Thyroid gland (tissue), 4 donors: ENCODE measurements around the gene DIS3L2. TPM values are rescaled to one million over a fixed set of nuclear protein-coding genes. Genes with fewer than 3 reads are reported as not detected.
A peak's percentile ranks its signal among the peaks of the same experiment; 100 is the strongest.

ENCODE experiments used
- DNase-seq, 2 donors: peaks; one replicate each; pipeline ENCODE4 v3.0.0-alpha.2; 2019
- H3K27ac ChIP-seq, 3 donors: fragments of 200-600 bp; sonication (generic); 1 replicate in 2 of 3; 2 replicates in 1 of 3; pipeline ENCODE4 v1.5.1; 2016 to 2019; ENCODE audit warnings: mild to moderate bottlenecking in 1 of 3, moderate library complexity in 1 of 3
- H3K27me3 ChIP-seq: fragments of 200-600 bp; sonication (generic); one replicate; pipeline ENCODE4 v1.5.1; 2019
- H3K36me3 ChIP-seq, 2 donors: fragments of 200-600 bp; sonication (generic); one replicate each; pipeline ENCODE4 v1.5.1; 2016 to 2019
- H3K4me1 ChIP-seq, 2 donors: fragments of 200-600 bp; sonication (generic); one replicate each; pipeline ENCODE4 v1.5.1; 2017 to 2019
- H3K4me3 ChIP-seq, 3 donors: fragments of 200-600 bp; sonication (generic); replicated peaks in 1 of 3; 1 replicate in 2 of 3; 2 replicates in 1 of 3; pipeline ENCODE4 v1.5.1; 2016; ENCODE audit warnings: mild to moderate bottlenecking in 1 of 3
- H3K9me3 ChIP-seq: fragments of 200-600 bp; sonication (generic); one replicate; pipeline ENCODE4 v1.5.1; 2017
- POLR2A ChIP-seq, 2 donors: fragments of 450-650 bp; IDR thresholded peaks; one replicate each; pipeline ENCODE4 v1.6.1; 2017; ENCODE audit warnings: antibody characterized with exemption in 2 of 2, mild to moderate bottlenecking in 2 of 2, moderate library complexity in 1 of 2
- WGBS, 2 donors: methylation state at CpG; one replicate each; pipeline ENCODE4 v1.1.5; 2017; 5-methylcytosine and 5-hydroxymethylcytosine counted together
- intact Hi-C: fragments of 100-400 bp; cut with DNase I; formaldehyde crosslinking; loops from one replicate; pipeline ENCODE4 v1.15.1; 2023
- total RNA-seq, 4 donors: library from RNA; depleted of rRNA; stranded (reverse); fragments of >200 nt; gene quantifications; one replicate each; pipeline ENCODE4 v1.2.3, GENCODE V29; 2016
- TF ChIP-seq, protein P1 (sequence below), 6 experiments: fragments of 200-600 bp in 3 of 6; fragments of 450-650 bp in 3 of 6; sonication (generic) in 3 of 6; IDR thresholded peaks; one replicate each; pipeline ENCODE4 v1.5.1; 2016 to 2019; ENCODE audit warnings: antibody characterized with exemption in 6 of 6, mild to moderate bottlenecking in 2 of 6, inconsistent platforms in 1 of 6, moderate library complexity in 1 of 6

The DIS3L2 gene
- total RNA-seq, 4 donors from 2014 or later = 42.2 to 68.7 (median 50.3) TPM

DNA sequence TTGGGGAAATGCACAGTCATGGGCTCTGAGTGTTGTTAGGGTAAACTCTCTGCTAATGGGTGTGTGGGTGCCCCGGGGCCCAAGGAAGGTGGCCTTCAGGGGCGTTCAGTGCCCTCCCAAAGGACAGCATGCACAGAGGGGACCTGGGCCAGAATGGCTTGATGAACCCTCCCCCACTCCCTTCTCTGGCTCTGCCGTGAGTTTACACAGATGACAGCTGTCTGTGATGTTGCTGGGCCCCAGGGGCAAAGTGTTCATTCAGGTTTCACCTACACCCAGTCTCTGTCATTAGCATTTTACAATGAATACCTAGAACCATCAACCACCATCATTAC lies 38.5 kb upstream of the DIS3L2 start:
- Histone ChIP-seq H3K4me3 (no peak overlapping the region), H3K36me3 (no peaks in the 10 kb centered on the region), H3K9me3 (no peaks in the 10 kb centered on the region), H3K4me1 (peaks cover 14 to 25% of the 10 kb centered on the region in 2 donors), H3K27me3 (no peaks in the 10 kb centered on the region), H3K27ac (no peak overlapping the region)
- 87 to 100% methylated on average over 2 to 3 of the region's 3 CpGs for WGBS, 2 donors
- intact Hi-C loops = loop anchor here (10.0 kb wide), 1 partner anchor 602 kb away; the partner anchor contains the start of genes CHRND and PRSS56
- TF ChIP-seq, protein P1, sequence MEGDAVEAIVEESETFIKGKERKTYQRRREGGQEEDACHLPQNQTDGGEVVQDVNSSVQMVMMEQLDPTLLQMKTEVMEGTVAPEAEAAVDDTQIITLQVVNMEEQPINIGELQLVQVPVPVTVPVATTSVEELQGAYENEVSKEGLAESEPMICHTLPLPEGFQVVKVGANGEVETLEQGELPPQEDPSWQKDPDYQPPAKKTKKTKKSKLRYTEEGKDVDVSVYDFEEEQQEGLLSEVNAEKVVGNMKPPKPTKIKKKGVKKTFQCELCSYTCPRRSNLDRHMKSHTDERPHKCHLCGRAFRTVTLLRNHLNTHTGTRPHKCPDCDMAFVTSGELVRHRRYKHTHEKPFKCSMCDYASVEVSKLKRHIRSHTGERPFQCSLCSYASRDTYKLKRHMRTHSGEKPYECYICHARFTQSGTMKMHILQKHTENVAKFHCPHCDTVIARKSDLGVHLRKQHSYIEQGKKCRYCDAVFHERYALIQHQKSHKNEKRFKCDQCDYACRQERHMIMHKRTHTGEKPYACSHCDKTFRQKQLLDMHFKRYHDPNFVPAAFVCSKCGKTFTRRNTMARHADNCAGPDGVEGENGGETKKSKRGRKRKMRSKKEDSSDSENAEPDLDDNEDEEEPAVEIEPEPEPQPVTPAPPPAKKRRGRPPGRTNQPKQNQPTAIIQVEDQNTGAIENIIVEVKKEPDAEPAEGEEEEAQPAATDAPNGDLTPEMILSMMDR (IDR thresholded peaks at IDR 0.05) = no peak
- no peak for TF ChIP-seq POLR2A (IDR thresholded peaks at IDR 0.05)
- no peak for DNase-seq

- Histone ChIP-seq H3K9me3 (no peaks in the 10 kb centered on the region), H3K27ac (no peak overlapping the region), H3K27me3 (no peaks in the 10 kb centered on the region), H3K4me3 (no peak overlapping the region), H3K4me1 (peaks cover 14 to 25% of the 10 kb centered on the region in 2 donors), H3K36me3 (no peaks in the 10 kb centered on the region)
- TF ChIP-seq, protein P1 (IDR thresholded peaks at IDR 0.05) = no peak
- no peak for TF ChIP-seq POLR2A (IDR thresholded peaks at IDR 0.05)
- 70% methylated on average over 24 of the region's 24 CpGs for WGBS, 2 donors
- intact Hi-C loops = loop anchor here (2.0 to 10.0 kb wide), 2 partner anchors 405 to 601 kb away; partner anchors contain the start of genes CHRND and PRSS56
- DNase-seq = no peak
These were observed 37.3 kb upstream of the DIS3L2 start for GRCh38 chr2:231923951-231924888.

GRCh38 chr2:231924889-231925275 lies 36.6 kb upstream of the DIS3L2 start:
- DNase-seq = no peak
- no peak for TF ChIP-seq POLR2A (IDR thresholded peaks at IDR 0.05)
- TF ChIP-seq, protein P1 (IDR thresholded peaks at IDR 0.05) = no peak
- H3K36me3 ChIP-seq = no peaks in the 10 kb centered on the region
- intact Hi-C loops = loop anchor here (2.0 to 10.0 kb wide), 4 partner anchors 73 to 600 kb away; partner anchors contain the start of genes CHRND and PRSS56
- H3K27ac ChIP-seq = no peak overlapping the region
- no peaks in the 10 kb centered on the region for H3K9me3 ChIP-seq
- peaks cover 14 to 25% of the 10 kb centered on the region in 2 donors for H3K4me1 ChIP-seq
- no peak overlapping the region for H3K4me3 ChIP-seq
- no peaks in the 10 kb centered on the region for H3K27me3 ChIP-seq
- 28 to 35% methylated on average over 8 of the region's 8 CpGs for WGBS, 2 donors

- Histone ChIP-seq H3K9me3 (no peaks in the 10 kb centered on the region), H3K4me1 (peaks cover 14 to 25% of the 10 kb centered on the region in 2 donors), H3K27ac (no peak overlapping the region), H3K36me3 (no peaks in the 10 kb centered on the region), H3K27me3 (no peaks in the 10 kb centered on the region), H3K4me3 (peak overlapping the region in 1 of 3 donors; percentile 35)
- DNase-seq = peak; percentile 87 to 91
- TF ChIP-seq, protein P1 (IDR thresholded peaks at IDR 0.05) = peak; percentile 49 to 95 (median 86)
- TF ChIP-seq POLR2A (IDR thresholded peaks at IDR 0.05) = no peak
- intact Hi-C loops = loop anchor here (2.0 to 10.0 kb wide), 4 partner anchors 73 to 599 kb away; partner anchors contain the start of genes CHRND and PRSS56
- 0 to 3% methylated on average over 2 to 46 of the region's 96 CpGs for whole genome bisulfite sequencing, 2 donors
These were observed 36.0 kb upstream of the DIS3L2 start for GRCh38 chr2:231925303-231926179.
